EH (cell line): ENCODE data around the gene SEC31B.

Experiments used
- DNase-seq: peaks from one replicate; pipeline ENCODE4 v3.0.0-alpha.2; 2015; ENCODE audit warnings: low read depth

The SEC31B gene

GRCh38 chr10:100446130-100446761 lies 73.4 kb downstream of the SEC31B start:
- DNase-seq: no peak

GRCh38 chr10:100442548-100442947 lies 77.1 kb downstream of the SEC31B start:
- DNase-seq: no peak

DNA sequence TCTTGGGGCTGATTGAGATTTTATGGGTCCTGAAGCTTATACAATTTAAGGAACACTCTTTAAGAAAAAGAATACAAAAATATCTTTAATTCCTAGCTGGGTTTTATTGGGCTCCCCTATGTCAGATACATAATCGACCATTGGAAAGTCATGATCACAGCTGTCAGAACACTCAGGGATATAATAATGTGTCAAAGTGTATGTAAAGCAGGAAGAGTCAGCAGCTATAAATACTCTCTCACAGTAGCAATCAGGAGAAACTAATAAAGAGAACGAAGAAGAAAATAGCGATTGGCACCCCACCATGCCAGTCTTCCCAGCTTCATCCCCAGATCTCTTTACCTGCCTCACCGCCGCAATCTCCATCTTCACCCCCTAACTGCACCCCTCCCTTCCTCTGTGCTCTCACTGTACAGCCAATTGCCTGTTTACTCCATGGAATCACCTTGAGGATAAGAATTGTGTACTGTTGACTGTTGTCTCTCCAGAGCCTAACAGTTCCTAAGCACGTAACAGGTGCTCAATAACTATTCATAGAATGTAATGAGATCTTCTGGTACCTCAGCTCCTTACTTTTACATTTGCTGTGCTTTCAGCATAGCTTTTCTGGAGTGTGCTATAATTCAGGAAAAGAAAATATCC lies 80.9 kb downstream of the SEC31B start:
- DNase-seq: no peak
